Measurements from ENCODE around the gene DUSP1. TPM values are rescaled to one million over a fixed set of nuclear protein-coding genes. Genes with fewer than 3 reads are reported as not detected.

Gene DUSP1
- polyA plus RNA-seq, 1 experiment, result 432 TPM

DNA sequence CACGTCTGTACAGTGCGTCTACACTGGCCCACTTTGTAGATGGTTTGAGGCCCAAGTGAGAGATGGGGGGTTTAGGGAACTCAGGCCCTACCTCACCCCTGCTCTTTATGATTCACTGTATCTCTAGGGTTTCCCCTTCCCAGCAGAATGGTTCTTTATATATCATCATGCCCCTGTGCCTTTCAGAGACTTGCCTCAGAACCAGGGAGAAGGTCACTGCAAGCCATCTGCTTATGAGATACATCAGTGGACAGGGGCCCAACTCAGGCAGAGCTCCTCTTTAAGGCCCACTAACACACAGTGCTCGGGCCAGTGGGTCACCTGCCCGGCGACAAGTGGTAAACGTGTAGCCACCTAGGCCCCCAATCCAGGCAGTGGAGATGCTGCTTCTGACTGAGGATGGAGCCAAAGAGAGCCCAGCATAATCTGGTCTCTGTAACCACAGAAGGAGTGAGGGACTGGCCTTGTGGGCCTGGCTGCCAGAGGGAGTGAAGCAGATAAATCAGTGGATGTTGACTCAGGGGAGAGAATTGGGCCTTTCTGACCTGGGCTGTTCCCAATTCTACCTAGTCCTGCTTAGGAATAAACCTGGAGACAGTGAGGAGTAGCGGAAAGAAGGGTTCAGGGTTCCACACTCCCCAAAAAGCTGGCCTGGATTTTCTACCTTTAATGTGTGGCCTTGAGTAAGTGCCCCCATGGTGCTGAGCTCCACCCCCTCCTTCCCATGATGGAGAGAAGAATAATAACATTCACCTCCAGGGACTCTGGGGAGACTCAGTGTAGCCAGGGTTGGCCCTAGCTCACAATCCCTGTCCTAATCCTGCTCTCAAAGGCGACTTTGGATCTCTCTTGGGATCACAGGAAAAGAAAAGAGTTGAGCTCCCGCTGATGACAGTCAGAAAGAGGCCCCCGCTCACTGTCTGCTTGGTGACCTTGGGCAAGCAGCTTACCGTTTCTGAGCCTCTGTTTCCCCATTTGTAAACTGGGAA lies 2.8 kb upstream of the DUSP1 start:
- Histone ChIP-seq H3K4me3 (ENCODE audit: low read depth, low read length) (no peak overlapping the region), H3K27me3 (ENCODE audit: control insufficient read depth, insufficient read depth, low read length) (no peaks in the 10 kb centered on the region), H3K36me3 (ENCODE audit: control insufficient read depth, insufficient read depth, low read length) (peaks cover 4% of the 10 kb centered on the region)
- TF ChIP-seq CTCF (IDR thresholded peaks at IDR 0.05; ENCODE audit: insufficient read depth, low read depth, low read length), result no peak
- ChIA-PET POLR2A (interaction anchor here (0.7 kb wide), 1 partner anchor 8 kb away, joined by 3 read pairs; no protein-coding TSS in a partner anchor), CTCF (interaction anchor here (0.9 to 11.6 kb wide), 5 partner anchors 24 to 158 kb away, joined by 3 to 92 read pairs (median 9); no protein-coding TSS in a partner anchor)
- no peak for DNase-seq (ENCODE audit: low read depth)

DNA sequence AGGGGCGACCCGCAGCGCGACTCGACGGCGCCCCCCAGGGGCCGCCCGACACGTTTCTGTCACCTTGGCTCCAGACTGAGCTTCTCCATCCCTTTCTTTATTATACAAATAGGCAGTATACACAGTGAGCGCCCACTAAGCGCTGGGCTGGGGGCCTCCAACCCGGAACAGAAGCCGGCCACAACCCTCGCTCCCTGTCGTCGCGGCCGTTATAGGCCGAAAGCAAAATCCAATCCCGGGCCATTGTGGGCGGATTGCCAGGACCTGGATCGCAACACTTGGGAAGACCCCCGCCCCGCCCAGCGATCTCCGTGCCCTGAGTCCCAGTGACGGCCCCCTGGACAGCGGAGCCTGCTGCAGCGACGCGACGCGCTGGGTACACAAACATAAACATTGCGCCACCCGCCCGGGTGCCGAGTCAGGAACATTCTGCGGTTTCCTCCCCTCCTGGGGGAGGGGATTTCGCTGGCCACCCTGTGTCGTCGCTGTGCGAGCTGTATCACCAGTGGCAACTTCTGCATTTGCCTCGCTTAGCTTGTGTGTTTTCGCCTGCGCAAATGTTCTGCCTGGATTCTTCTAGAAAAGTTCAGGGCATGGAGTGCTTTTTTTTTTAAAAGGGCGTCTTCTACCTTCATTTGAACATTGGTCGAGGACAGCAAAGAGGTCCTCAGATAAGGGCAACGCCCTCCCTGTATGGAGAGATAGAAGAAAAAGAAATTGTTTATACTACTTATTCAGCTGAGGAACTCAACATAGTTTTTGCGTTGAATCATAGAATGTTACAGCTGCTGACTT lies 1.3 kb upstream of the DUSP1 start:
- POLR2A ChIA-PET, result interaction anchor here (0.7 to 1.8 kb wide), 4 partner anchors 10 to 182 kb away, joined by 3 to 11 read pairs (median 4); no protein-coding TSS in a partner anchor
- H3K27me3 ChIP-seq (ENCODE audit: control insufficient read depth, insufficient read depth, low read length), result no peaks in the 10 kb centered on the region
- CTCF ChIA-PET, result interaction anchor here (0.5 to 11.6 kb wide), 17 partner anchors 17 to 159 kb away, joined by 3 to 92 read pairs (median 6); no protein-coding TSS in a partner anchor
- peak; percentile 87 for TF ChIP-seq CTCF (IDR thresholded peaks at IDR 0.05; ENCODE audit: insufficient read depth, low read depth, low read length)
- H3K4me3 ChIP-seq (ENCODE audit: low read depth, low read length), result peak overlapping the region; percentile 42
- peaks cover 12% of the 10 kb centered on the region for H3K36me3 ChIP-seq (ENCODE audit: control insufficient read depth, insufficient read depth, low read length)
- peak; percentile 90 for DNase-seq (ENCODE audit: low read depth)

GRCh38 chr5:172771439-172772111 lies 580 bp upstream of the DUSP1 start:
- ChIA-PET CTCF (interaction anchor here (0.6 to 11.6 kb wide), 27 partner anchors 16 to 176 kb away, joined by 3 to 92 read pairs (median 5); no protein-coding TSS in a partner anchor), POLR2A (interaction anchor here (0.6 to 1.8 kb wide), 18 partner anchors 14 to 182 kb away, joined by 4 to 12 read pairs (median 6); no protein-coding TSS in a partner anchor)
- Histone ChIP-seq H3K27me3 (ENCODE audit: control insufficient read depth, insufficient read depth, low read length) (no peaks in the 10 kb centered on the region), H3K36me3 (ENCODE audit: control insufficient read depth, insufficient read depth, low read length) (peaks cover 12% of the 10 kb centered on the region), H3K4me3 (ENCODE audit: low read depth, low read length) (peak overlapping the region; percentile 42)
- TF ChIP-seq CTCF (IDR thresholded peaks at IDR 0.05; ENCODE audit: insufficient read depth, low read depth, low read length), result no peak
- DNase-seq (ENCODE audit: low read depth), result no peak

- POLR2A ChIA-PET, result interaction anchor here (0.7 to 1.6 kb wide), 7 partner anchors 28 to 162 kb away, joined by 3 to 11 read pairs (median 6); no protein-coding TSS in a partner anchor
- peaks cover 12% of the 10 kb centered on the region for H3K36me3 ChIP-seq (ENCODE audit: control insufficient read depth, insufficient read depth, low read length)
- peak overlapping the region; percentile 82 for H3K4me3 ChIP-seq (ENCODE audit: low read depth, low read length)
- CTCF ChIA-PET, result interaction anchor here (0.9 to 11.6 kb wide), 20 partner anchors 15 to 178 kb away, joined by 3 to 92 read pairs (median 4); no protein-coding TSS in a partner anchor
- TF ChIP-seq CTCF (IDR thresholded peaks at IDR 0.05; ENCODE audit: insufficient read depth, low read depth, low read length), result no peak
- DNase-seq (ENCODE audit: low read depth), result no peak
- H3K27me3 ChIP-seq (ENCODE audit: control insufficient read depth, insufficient read depth, low read length), result no peaks in the 10 kb centered on the region
Measured at GRCh38 chr5:172770374-172770674, 671 bp downstream of the DUSP1 start.
